Measurements from ENCODE around the gene NOD1.

DNA sequence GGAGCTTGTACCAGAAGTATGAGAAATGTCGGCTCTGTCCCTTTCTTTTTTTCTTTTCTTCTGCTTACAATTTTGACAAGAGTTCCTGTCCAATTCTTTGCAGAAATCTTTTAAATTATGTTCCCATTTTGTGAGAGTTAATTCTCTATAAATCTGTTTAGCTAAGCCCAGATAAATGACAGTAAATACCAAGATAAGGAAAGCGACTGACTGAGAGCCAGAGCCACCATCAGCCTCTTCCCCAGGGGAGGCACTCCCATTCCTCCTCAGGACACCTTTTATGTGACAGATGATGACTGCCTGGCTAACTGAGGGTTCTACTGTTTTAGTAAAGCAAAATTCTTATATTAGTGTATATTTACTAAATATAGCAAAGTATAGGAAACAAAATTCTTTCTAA lies 32.9 kb upstream of the NOD1 start:
- TF ChIP-seq, protein P1, sequence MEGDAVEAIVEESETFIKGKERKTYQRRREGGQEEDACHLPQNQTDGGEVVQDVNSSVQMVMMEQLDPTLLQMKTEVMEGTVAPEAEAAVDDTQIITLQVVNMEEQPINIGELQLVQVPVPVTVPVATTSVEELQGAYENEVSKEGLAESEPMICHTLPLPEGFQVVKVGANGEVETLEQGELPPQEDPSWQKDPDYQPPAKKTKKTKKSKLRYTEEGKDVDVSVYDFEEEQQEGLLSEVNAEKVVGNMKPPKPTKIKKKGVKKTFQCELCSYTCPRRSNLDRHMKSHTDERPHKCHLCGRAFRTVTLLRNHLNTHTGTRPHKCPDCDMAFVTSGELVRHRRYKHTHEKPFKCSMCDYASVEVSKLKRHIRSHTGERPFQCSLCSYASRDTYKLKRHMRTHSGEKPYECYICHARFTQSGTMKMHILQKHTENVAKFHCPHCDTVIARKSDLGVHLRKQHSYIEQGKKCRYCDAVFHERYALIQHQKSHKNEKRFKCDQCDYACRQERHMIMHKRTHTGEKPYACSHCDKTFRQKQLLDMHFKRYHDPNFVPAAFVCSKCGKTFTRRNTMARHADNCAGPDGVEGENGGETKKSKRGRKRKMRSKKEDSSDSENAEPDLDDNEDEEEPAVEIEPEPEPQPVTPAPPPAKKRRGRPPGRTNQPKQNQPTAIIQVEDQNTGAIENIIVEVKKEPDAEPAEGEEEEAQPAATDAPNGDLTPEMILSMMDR (IDR thresholded peaks at IDR 0.05) = no peak
- no peak for TF ChIP-seq POLR2A (IDR thresholded peaks at IDR 0.05)

Measured in tibial nerve (tissue), 3 donors.